ENCODE data around the gene RCOR3. TPM values are rescaled to one million over a fixed set of nuclear protein-coding genes. Genes with fewer than 3 reads are reported as not detected.

RCOR3 gene
- total and polyA plus RNA-seq, 10 of the 15 experiments (the other 5 are each of a cell fraction or from before 2014, with no cell fraction given), result 8.0 to 55.0 (median 25.1) TPM

GRCh38 chr1:211258756-211259637, at the start of gene RCOR3 (continued):
- TF ChIP-seq, protein P1, sequence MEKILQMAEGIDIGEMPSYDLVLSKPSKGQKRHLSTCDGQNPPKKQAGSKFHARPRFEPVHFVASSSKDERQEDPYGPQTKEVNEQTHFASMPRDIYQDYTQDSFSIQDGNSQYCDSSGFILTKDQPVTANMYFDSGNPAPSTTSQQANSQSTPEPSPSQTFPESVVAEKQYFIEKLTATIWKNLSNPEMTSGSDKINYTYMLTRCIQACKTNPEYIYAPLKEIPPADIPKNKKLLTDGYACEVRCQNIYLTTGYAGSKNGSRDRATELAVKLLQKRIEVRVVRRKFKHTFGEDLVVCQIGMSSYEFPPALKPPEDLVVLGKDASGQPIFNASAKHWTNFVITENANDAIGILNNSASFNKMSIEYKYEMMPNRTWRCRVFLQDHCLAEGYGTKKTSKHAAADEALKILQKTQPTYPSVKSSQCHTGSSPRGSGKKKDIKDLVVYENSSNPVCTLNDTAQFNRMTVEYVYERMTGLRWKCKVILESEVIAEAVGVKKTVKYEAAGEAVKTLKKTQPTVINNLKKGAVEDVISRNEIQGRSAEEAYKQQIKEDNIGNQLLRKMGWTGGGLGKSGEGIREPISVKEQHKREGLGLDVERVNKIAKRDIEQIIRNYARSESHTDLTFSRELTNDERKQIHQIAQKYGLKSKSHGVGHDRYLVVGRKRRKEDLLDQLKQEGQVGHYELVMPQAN (conservative IDR thresholded peaks at IDR 0.05), result peak; percentile 86
- no peak for TF ChIP-seq CEBPB (IDR thresholded peaks at IDR 0.05; ENCODE audit: borderline replicate concordance in 1 of 2, low read depth in 2 of 2, low read length in 2 of 2)
- TF ChIP-seq, protein P2, sequence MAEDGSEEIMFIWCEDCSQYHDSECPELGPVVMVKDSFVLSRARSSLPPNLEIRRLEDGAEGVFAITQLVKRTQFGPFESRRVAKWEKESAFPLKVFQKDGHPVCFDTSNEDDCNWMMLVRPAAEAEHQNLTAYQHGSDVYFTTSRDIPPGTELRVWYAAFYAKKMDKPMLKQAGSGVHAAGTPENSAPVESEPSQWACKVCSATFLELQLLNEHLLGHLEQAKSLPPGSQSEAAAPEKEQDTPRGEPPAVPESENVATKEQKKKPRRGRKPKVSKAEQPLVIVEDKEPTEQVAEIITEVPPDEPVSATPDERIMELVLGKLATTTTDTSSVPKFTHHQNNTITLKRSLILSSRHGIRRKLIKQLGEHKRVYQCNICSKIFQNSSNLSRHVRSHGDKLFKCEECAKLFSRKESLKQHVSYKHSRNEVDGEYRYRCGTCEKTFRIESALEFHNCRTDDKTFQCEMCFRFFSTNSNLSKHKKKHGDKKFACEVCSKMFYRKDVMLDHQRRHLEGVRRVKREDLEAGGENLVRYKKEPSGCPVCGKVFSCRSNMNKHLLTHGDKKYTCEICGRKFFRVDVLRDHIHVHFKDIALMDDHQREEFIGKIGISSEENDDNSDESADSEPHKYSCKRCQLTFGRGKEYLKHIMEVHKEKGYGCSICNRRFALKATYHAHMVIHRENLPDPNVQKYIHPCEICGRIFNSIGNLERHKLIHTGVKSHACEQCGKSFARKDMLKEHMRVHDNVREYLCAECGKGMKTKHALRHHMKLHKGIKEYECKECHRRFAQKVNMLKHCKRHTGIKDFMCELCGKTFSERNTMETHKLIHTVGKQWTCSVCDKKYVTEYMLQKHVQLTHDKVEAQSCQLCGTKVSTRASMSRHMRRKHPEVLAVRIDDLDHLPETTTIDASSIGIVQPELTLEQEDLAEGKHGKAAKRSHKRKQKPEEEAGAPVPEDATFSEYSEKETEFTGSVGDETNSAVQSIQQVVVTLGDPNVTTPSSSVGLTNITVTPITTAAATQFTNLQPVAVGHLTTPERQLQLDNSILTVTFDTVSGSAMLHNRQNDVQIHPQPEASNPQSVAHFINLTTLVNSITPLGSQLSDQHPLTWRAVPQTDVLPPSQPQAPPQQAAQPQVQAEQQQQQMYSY (CRISPR knock-in tag; IDR thresholded peaks at IDR 0.05), result no peak
- no peak for TF ChIP-seq POLR2AphosphoS2 (IDR thresholded peaks at IDR 0.05; ENCODE audit: low read depth, low read length)
- TF ChIP-seq LARP7 (IDR thresholded peaks at IDR 0.05), result peak; percentile 91
- peak; percentile 54; the same call in 1 of the 2 replicates for TF ChIP-seq CBFB (IDR thresholded peaks at IDR 0.05; ENCODE audit: low read depth)
- peak; percentile 66 for TF ChIP-seq CREB1 (IDR thresholded peaks at IDR 0.05; ENCODE audit: low read depth)
- TF ChIP-seq, protein P3, sequence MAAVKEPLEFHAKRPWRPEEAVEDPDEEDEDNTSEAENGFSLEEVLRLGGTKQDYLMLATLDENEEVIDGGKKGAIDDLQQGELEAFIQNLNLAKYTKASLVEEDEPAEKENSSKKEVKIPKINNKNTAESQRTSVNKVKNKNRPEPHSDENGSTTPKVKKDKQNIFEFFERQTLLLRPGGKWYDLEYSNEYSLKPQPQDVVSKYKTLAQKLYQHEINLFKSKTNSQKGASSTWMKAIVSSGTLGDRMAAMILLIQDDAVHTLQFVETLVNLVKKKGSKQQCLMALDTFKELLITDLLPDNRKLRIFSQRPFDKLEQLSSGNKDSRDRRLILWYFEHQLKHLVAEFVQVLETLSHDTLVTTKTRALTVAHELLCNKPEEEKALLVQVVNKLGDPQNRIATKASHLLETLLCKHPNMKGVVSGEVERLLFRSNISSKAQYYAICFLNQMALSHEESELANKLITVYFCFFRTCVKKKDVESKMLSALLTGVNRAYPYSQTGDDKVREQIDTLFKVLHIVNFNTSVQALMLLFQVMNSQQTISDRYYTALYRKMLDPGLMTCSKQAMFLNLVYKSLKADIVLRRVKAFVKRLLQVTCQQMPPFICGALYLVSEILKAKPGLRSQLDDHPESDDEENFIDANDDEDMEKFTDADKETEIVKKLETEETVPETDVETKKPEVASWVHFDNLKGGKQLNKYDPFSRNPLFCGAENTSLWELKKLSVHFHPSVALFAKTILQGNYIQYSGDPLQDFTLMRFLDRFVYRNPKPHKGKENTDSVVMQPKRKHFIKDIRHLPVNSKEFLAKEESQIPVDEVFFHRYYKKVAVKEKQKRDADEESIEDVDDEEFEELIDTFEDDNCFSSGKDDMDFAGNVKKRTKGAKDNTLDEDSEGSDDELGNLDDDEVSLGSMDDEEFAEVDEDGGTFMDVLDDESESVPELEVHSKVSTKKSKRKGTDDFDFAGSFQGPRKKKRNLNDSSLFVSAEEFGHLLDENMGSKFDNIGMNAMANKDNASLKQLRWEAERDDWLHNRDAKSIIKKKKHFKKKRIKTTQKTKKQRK (IDR thresholded peaks at IDR 0.05; ENCODE audit: low read depth, low read length), result no peak
- peak; percentile 90 for TF ChIP-seq TARDBP (IDR thresholded peaks at IDR 0.05; ENCODE audit: borderline replicate concordance)
- TF ChIP-seq TCF12 (IDR thresholded peaks at IDR 0.05; ENCODE audit: low read depth, low read length), result peak; percentile 74
- peak; percentile 77 for TF ChIP-seq ZNF687 (IDR thresholded peaks at IDR 0.05)
- no peak for TF ChIP-seq SREBF1 (IDR thresholded peaks at IDR 0.05; ENCODE audit: low read length)
- TF ChIP-seq CHD2 (IDR thresholded peaks at IDR 0.05; ENCODE audit: borderline replicate concordance, low read depth, low read length), result peak; percentile 94
- TF ChIP-seq WRNIP1 (IDR thresholded peaks at IDR 0.05; ENCODE audit: borderline replicate concordance, low read depth, low read length), result no peak
- TF ChIP-seq GATAD2B (conservative IDR thresholded peaks at IDR 0.05; ENCODE audit: low read depth), result peak; percentile 94

All from GM12878 (cell line).